Measurements from ENCODE around the gene NXPE3.

- TF ChIP-seq CTCF (conservative IDR thresholded peaks at IDR 0.05) (no peak), EZH2 (IDR thresholded peaks at IDR 0.05; ENCODE audit: low read depth) (no peak)
Observed at GRCh38 chr3:101848326-101848725, 69.3 kb downstream of the NXPE3 start.
